ENCODE measurements around the gene SHC3.

SHC3 gene

GRCh38 chr9:88998911-88999310 is 179.7 kb downstream of the SHC3 start:
- no peak overlapping the region for H3K4me3 ChIP-seq (ENCODE audit: low read depth, low read length)
- no peak for TF ChIP-seq CTCF (IDR thresholded peaks at IDR 0.05; ENCODE audit: borderline replicate concordance, insufficient read depth, low read depth, low read length)

- H3K4me3 ChIP-seq (ENCODE audit: low read depth, low read length) = no peak overlapping the region
- TF ChIP-seq CTCF (IDR thresholded peaks at IDR 0.05; ENCODE audit: borderline replicate concordance, insufficient read depth, low read depth, low read length) = no peak
These were observed 180.1 kb downstream of the SHC3 start for GRCh38 chr9:88998503-88998902.

- H3K4me3 ChIP-seq (ENCODE audit: low read depth, low read length) = no peak overlapping the region
- TF ChIP-seq CTCF (IDR thresholded peaks at IDR 0.05; ENCODE audit: borderline replicate concordance, insufficient read depth, low read depth, low read length) = no peak
These were observed 181.0 kb downstream of the SHC3 start for GRCh38 chr9:88997646-88998045.

- no peak for TF ChIP-seq CTCF (IDR thresholded peaks at IDR 0.05; ENCODE audit: borderline replicate concordance, insufficient read depth, low read depth, low read length)
- H3K4me3 ChIP-seq (ENCODE audit: low read depth, low read length) = no peak overlapping the region
These were observed 181.7 kb downstream of the SHC3 start for GRCh38 chr9:88996921-88997235.

- H3K4me3 ChIP-seq (ENCODE audit: low read depth, low read length) = no peak overlapping the region
- TF ChIP-seq CTCF (IDR thresholded peaks at IDR 0.05; ENCODE audit: borderline replicate concordance, insufficient read depth, low read depth, low read length) = no peak
These were observed 182.3 kb downstream of the SHC3 start for GRCh38 chr9:88996046-88996920.

GRCh38 chr9:88995627-88996026 is 183.0 kb downstream of the SHC3 start:
- H3K4me3 ChIP-seq (ENCODE audit: low read depth, low read length) = no peak overlapping the region

More at GRCh38 chr9:88995627-88996026, 183.0 kb downstream of the SHC3 start:
- no peak for TF ChIP-seq CTCF (IDR thresholded peaks at IDR 0.05; ENCODE audit: borderline replicate concordance, insufficient read depth, low read depth, low read length)
